ENCODE data around the gene ZNF385B. TPM values are rescaled to one million over a fixed set of nuclear protein-coding genes. Genes with fewer than 3 reads are reported as not detected.

ZNF385B gene
- total and polyA plus RNA-seq, 10 of the 15 experiments (the other 5 are each of a cell fraction or from before 2014, with no cell fraction given): not detected

DNA sequence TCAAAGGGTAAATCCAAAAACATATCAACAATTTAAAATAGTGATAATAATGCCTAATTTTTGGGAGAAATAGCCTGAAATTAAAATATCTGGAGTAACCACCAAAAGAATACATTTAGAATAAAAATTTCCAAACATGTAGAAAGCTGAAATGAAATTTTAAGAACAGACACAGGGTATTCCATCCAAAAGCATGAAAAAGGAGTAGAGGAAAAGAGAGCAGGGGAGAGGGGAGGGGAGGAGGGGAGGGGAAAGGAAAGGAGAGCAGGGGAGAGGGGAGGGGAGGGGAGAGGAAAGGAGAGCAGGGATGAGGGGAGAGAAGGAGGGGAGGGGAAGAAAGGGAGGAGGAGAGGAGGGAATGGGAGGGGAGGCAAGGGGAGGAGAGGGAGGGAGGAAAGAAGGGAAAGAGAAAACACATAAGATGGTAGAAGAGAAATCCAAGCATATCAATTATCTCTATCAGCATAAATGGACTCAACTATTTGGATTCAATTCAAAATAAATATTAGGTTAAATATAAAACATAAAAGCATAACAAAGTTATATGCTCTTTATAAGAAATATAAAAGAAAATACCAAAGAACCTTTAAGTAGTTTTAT lies 141.1 kb downstream of the ZNF385B start:
- ChIA-PET CTCF (no interaction called here), POLR2A (no interaction called here), SMC1A (ENCODE audit: uncharacterized antibody, unreplicated experiment) (no interaction called here), RAD21 (ENCODE audit: unreplicated experiment) (no interaction called here)
- H4K20me1 ChIP-seq (ENCODE audit: control insufficient read depth, insufficient read depth): no peaks in the 10 kb centered on the region
- intact Hi-C loops (cut with micrococcal nuclease; ENCODE audit: unreplicated experiment): no loop called here
- H3K27ac ChIP-seq (ENCODE audit: control insufficient read depth, insufficient read depth): no peak overlapping the region
- no peak for ATAC-seq
- in situ Hi-C loops (cut with MboI): no loop called here
- BruUV-seq (replicated peaks): no TSS peak
- no peak for FAIRE-seq
- H3K9ac ChIP-seq (ENCODE audit: control insufficient read depth, insufficient read depth, low read length): no peak overlapping the region
- H3K79me2 ChIP-seq (ENCODE audit: control insufficient read depth, insufficient read depth, low read length): no peaks in the 10 kb centered on the region
- H3K9me3 ChIP-seq (replicated peaks; ENCODE audit: control insufficient read depth, insufficient read depth, low read length): no peaks in the 10 kb centered on the region
- H3K36me3 ChIP-seq (ENCODE audit: control insufficient read depth in 2 of 2, insufficient read depth in 2 of 2, low read length in 1 of 2): no peaks in the 10 kb centered on the region
- no peaks in the 10 kb centered on the region for H3K27me3 ChIP-seq (replicated peaks in 1 of 2; ENCODE audit: control insufficient read depth in 2 of 2, insufficient read depth in 2 of 2, low read length in 1 of 2)
- no peak overlapping the region for H3K4me2 ChIP-seq (ENCODE audit: control insufficient read depth, insufficient read depth)
- H3K4me3 ChIP-seq: no peak overlapping the region
- TF ChIP-seq SREBF1 (IDR thresholded peaks at IDR 0.05; ENCODE audit: low read length): no peak
- TF ChIP-seq, protein P1, sequence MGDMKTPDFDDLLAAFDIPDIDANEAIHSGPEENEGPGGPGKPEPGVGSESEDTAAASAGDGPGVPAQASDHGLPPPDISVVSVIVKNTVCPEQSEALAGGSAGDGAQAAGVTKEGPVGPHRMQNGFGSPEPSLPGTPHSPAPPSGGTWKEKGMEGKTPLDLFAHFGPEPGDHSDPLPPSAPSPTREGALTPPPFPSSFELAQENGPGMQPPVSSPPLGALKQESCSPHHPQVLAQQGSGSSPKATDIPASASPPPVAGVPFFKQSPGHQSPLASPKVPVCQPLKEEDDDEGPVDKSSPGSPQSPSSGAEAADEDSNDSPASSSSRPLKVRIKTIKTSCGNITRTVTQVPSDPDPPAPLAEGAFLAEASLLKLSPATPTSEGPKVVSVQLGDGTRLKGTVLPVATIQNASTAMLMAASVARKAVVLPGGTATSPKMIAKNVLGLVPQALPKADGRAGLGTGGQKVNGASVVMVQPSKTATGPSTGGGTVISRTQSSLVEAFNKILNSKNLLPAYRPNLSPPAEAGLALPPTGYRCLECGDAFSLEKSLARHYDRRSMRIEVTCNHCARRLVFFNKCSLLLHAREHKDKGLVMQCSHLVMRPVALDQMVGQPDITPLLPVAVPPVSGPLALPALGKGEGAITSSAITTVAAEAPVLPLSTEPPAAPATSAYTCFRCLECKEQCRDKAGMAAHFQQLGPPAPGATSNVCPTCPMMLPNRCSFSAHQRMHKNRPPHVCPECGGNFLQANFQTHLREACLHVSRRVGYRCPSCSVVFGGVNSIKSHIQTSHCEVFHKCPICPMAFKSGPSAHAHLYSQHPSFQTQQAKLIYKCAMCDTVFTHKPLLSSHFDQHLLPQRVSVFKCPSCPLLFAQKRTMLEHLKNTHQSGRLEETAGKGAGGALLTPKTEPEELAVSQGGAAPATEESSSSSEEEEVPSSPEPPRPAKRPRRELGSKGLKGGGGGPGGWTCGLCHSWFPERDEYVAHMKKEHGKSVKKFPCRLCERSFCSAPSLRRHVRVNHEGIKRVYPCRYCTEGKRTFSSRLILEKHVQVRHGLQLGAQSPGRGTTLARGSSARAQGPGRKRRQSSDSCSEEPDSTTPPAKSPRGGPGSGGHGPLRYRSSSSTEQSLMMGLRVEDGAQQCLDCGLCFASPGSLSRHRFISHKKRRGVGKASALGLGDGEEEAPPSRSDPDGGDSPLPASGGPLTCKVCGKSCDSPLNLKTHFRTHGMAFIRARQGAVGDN (IDR thresholded peaks at IDR 0.05): no peak
- no peak for TF ChIP-seq HDGF (IDR thresholded peaks at IDR 0.05)
- no peak for TF ChIP-seq NR2C2 (IDR thresholded peaks at IDR 0.05; ENCODE audit: borderline replicate concordance, control insufficient read depth, insufficient read length, low read depth)
- no peak for TF ChIP-seq IKZF2 (IDR thresholded peaks at IDR 0.05)
- no peak for TF ChIP-seq POLR2AphosphoS2 (IDR thresholded peaks at IDR 0.05; ENCODE audit: low read depth, low read length)
- no peak for TF ChIP-seq CBX5 (IDR thresholded peaks at IDR 0.05; ENCODE audit: low read depth)
- TF ChIP-seq CEBPB (IDR thresholded peaks at IDR 0.05; ENCODE audit: borderline replicate concordance in 1 of 2, low read depth in 2 of 2, low read length in 2 of 2): no peak
- TF ChIP-seq NR2F1 (conservative IDR thresholded peaks at IDR 0.05): no peak
- TF ChIP-seq KLF5 (IDR thresholded peaks at IDR 0.05; ENCODE audit: partially characterized antibody): no peak
- no peak for TF ChIP-seq ZNF384 (IDR thresholded peaks at IDR 0.05; ENCODE audit: borderline replicate concordance, low read depth, low read length)
- TF ChIP-seq MTA3 (IDR thresholded peaks at IDR 0.05; ENCODE audit: borderline replicate concordance, low read length): no peak
- H3K4me1 ChIP-seq (ENCODE audit: control insufficient read depth, insufficient read depth, low read length): no peaks in the 10 kb centered on the region
- H2AFZ ChIP-seq (ENCODE audit: control insufficient read depth, low read depth, low read length): no peak overlapping the region
- DNase-seq (ENCODE audit: low read depth, low spot score): no peak
